Glutamatergic neuron (in vitro differentiated cells): ENCODE data around the gene RIMS4. TPM values are rescaled to one million over a fixed set of nuclear protein-coding genes. Genes with fewer than 3 reads are reported as not detected.
A peak's percentile ranks its signal among the peaks of the same experiment; 100 is the strongest.

Source experiments
- DNase-seq: peaks from one replicate; pipeline ENCODE4 v3.0.0; 2022
- H3K27ac Mint-ChIP-seq: one replicate; pipeline ENCODE4 v1.8.0; 2020; ENCODE audit warnings: mild to moderate bottlenecking, mixed read lengths, inconsistent platforms; ENCODE audit not compliant: unreplicated experiment
- H3K27me3 Mint-ChIP-seq: one replicate; pipeline ENCODE4 v1.8.0; 2020; ENCODE audit warnings: mild to moderate bottlenecking, moderate library complexity, mixed read lengths, inconsistent platforms; ENCODE audit not compliant: unreplicated experiment
- H3K36me3 Mint-ChIP-seq: one replicate; pipeline ENCODE4 v1.8.0; 2020; ENCODE audit warnings: mild to moderate bottlenecking, mixed read lengths, inconsistent platforms; ENCODE audit not compliant: unreplicated experiment
- H3K4me1 Mint-ChIP-seq: one replicate; pipeline ENCODE4 v1.8.0; 2020; ENCODE audit warnings: mild to moderate bottlenecking, low read depth, mixed read lengths, inconsistent platforms; ENCODE audit not compliant: unreplicated experiment
- H3K4me3 Mint-ChIP-seq: one replicate; pipeline ENCODE4 v1.8.0; 2020; ENCODE audit warnings: mild to moderate bottlenecking, mixed read lengths, inconsistent platforms; ENCODE audit not compliant: unreplicated experiment
- H3K9me3 Mint-ChIP-seq: one replicate; pipeline ENCODE4 v1.8.0; 2020; ENCODE audit warnings: mild to moderate bottlenecking, moderate library complexity, mixed read lengths, inconsistent platforms; ENCODE audit not compliant: unreplicated experiment
- CTCF ChIP-seq: fragments of 200-600 bp; sonication (generic); IDR thresholded peaks from one replicate; pipeline ENCODE4 v1.5.0; 2021; ENCODE audit not compliant: partially characterized antibody, unreplicated experiment
- total RNA-seq: library from RNA; stranded (reverse); fragmentation: NEBNext Ultra II Directional; extraction: Animal tissue kit (Norgen Biotek cat#: 25700); gene quantifications from one replicate; pipeline ENCODE4 v1.2.1, GENCODE V29; 2021; ENCODE audit not compliant: unreplicated experiment

Gene RIMS4
- total RNA-seq, 1 donor from 2014 or later: 96.1 TPM

GRCh38 chr20:44720621-44720996 is 89.7 kb downstream of the RIMS4 start:
- DNase-seq: no peak

DNA sequence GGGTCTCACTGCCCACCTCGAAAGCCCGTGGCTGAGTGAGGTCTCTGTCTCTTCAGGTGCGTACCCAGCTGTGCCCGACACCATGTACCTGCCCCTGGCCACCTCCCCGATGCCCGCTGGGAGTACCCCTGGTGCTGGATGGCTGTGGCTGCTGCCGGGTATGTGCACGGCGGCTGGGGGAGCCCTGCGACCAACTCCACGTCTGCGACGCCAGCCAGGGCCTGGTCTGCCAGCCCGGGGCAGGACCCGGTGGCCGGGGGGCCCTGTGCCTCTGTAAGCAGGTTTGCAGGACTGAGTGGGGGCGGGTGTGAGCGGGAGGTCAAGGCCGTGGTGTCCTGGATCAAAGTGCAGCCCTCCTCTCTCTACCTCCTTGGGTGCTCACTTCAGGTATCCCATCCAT is 90.5 kb downstream of the RIMS4 start:
- peaks cover 11% of the 10 kb centered on the region for H3K4me1 Mint-ChIP-seq
- no peaks in the 10 kb centered on the region for H3K36me3 Mint-ChIP-seq
- no peaks in the 10 kb centered on the region for H3K9me3 Mint-ChIP-seq
- peak overlapping the region; percentile 23 for H3K27ac Mint-ChIP-seq
- H3K27me3 Mint-ChIP-seq: peaks cover 3% of the 10 kb centered on the region
- DNase-seq: no peak
- TF ChIP-seq CTCF: no peak
- no peak overlapping the region for H3K4me3 Mint-ChIP-seq

More at GRCh38 chr20:44720621-44720996, 89.7 kb downstream of the RIMS4 start:
- Mint-ChIP-seq H3K4me3 (no peak overlapping the region), H3K27me3 (peaks cover 3% of the 10 kb centered on the region), H3K4me1 (peaks cover 11% of the 10 kb centered on the region), H3K36me3 (no peaks in the 10 kb centered on the region), H3K27ac (no peak overlapping the region), H3K9me3 (no peaks in the 10 kb centered on the region)
- TF ChIP-seq CTCF: no peak

DNA sequence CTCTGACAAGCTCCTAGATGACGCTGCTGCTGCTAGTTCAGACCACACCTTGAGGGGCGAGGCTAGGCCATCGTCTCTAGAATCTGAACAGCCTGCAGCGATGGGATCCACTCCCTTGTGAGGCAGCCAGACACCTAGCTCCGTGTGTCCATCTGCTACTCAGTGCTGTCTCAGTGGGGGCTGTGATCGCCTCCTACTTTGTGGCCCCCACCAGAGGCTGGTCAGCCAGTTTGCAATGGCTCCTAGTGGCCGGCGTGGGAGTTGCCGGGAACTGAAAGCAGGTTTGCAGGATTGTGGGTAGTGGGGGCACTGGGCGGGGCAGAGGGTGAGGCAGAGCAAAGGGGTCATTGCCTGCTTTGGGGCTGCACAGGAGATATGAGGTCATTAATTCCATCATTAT is 92.4 kb downstream of the RIMS4 start:
- peaks cover 5% of the 10 kb centered on the region for H3K27me3 Mint-ChIP-seq
- no peaks in the 10 kb centered on the region for H3K36me3 Mint-ChIP-seq
- H3K9me3 Mint-ChIP-seq: no peaks in the 10 kb centered on the region
- peak; percentile 61 for DNase-seq
- H3K4me1 Mint-ChIP-seq: peaks cover 13% of the 10 kb centered on the region
- no peak overlapping the region for H3K27ac Mint-ChIP-seq
- no peak overlapping the region for H3K4me3 Mint-ChIP-seq
- peak; percentile 68 for TF ChIP-seq CTCF

GRCh38 chr20:44716309-44717106 is 93.8 kb downstream of the RIMS4 start:
- H3K36me3 Mint-ChIP-seq: no peaks in the 10 kb centered on the region
- no peak overlapping the region for H3K27ac Mint-ChIP-seq
- no peak overlapping the region for H3K4me3 Mint-ChIP-seq
- TF ChIP-seq CTCF: no peak
- H3K27me3 Mint-ChIP-seq: peaks cover 5% of the 10 kb centered on the region
- peaks cover 13% of the 10 kb centered on the region for H3K4me1 Mint-ChIP-seq
- no peak for DNase-seq
- no peaks in the 10 kb centered on the region for H3K9me3 Mint-ChIP-seq

DNA sequence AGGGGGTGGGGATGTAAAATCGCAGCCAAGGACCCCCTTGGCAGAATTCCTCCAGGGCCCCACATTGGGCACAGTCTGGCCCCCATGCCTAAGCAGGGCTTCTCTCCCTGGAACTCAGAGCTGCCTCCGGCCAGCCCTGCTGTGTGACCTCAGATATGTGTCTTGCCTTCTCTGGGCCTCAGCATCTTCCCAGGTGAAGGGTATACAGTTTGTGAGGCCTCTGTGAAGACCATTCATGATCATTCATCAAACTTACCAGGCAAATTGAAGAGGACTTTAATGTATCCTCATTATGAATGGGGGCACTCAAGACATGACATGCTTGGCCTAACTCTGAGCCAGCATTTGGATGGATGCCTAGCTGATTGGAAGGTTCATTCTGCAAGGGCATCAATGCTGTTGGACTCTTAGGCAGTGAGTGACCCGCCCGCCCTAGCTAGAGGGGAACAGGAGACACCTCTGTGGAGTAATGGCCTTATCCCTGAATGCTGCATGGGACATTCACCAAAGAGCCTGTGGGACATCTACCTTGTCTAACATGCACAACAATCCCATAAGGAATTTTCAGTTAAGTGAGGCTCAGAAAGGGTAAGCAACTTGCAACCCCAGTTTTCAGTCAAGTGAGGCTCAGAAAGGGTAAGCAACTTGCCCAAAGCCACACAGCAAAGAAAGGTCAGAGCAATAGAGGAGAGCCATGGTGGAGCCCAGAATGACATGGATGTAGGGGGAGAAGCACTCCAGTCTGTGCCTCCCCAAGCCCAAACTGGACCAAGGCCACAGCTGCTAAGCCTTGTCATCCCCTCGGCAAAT is 94.6 kb downstream of the RIMS4 start:
- Mint-ChIP-seq H3K4me3 (no peak overlapping the region), H3K27me3 (peaks cover 5% of the 10 kb centered on the region), H3K36me3 (no peaks in the 10 kb centered on the region), H3K4me1 (peaks cover 10% of the 10 kb centered on the region), H3K9me3 (peaks cover 3% of the 10 kb centered on the region), H3K27ac (no peak overlapping the region)
- no peak for TF ChIP-seq CTCF
- no peak for DNase-seq
